IPS-15b (cell line): ENCODE measurements around the gene CCER1.

Experiments used
- H3K27me3 ChIP-seq: one replicate; pipeline ENCODE4 v1.6.1; 2013; ENCODE audit warnings: low read length; ENCODE audit not compliant: control insufficient read depth, insufficient read depth
- H3K36me3 ChIP-seq: one replicate; pipeline ENCODE4 v1.6.1; 2013; ENCODE audit warnings: low read length; ENCODE audit not compliant: control insufficient read depth, insufficient read depth
- H3K4me1 ChIP-seq: one replicate; pipeline ENCODE4 v1.6.1; 2013; ENCODE audit warnings: mild to moderate bottlenecking, low read length; ENCODE audit not compliant: control insufficient read depth, insufficient read depth
- H3K4me3 ChIP-seq: one replicate; pipeline ENCODE4 v1.5.1; 2013; ENCODE audit warnings: low read depth, low read length
- H3K9ac ChIP-seq: one replicate; pipeline ENCODE4 v1.6.1; 2013; ENCODE audit warnings: low read depth, mild to moderate bottlenecking, low read length
- H3K9me3 ChIP-seq: one replicate; pipeline ENCODE4 v1.6.1; 2013; ENCODE audit warnings: mild to moderate bottlenecking, low read length; ENCODE audit not compliant: control insufficient read depth, insufficient read depth

Gene CCER1

GRCh38 chr12:90916516-90916915 is 38.5 kb downstream of the CCER1 start:
- Histone ChIP-seq H3K9me3 (no peaks in the 10 kb centered on the region), H3K9ac (no peak overlapping the region), H3K27me3 (no peaks in the 10 kb centered on the region), H3K36me3 (no peaks in the 10 kb centered on the region), H3K4me1 (no peaks in the 10 kb centered on the region), H3K4me3 (no peak overlapping the region)

- H3K9me3 ChIP-seq, result no peaks in the 10 kb centered on the region
- no peaks in the 10 kb centered on the region for H3K4me1 ChIP-seq
- H3K36me3 ChIP-seq, result no peaks in the 10 kb centered on the region
- no peaks in the 10 kb centered on the region for H3K27me3 ChIP-seq
- H3K9ac ChIP-seq, result no peak overlapping the region
- H3K4me3 ChIP-seq, result no peak overlapping the region
Measured at GRCh38 chr12:90915353-90915752, 39.6 kb downstream of the CCER1 start.

- no peaks in the 10 kb centered on the region for H3K4me1 ChIP-seq
Measured at GRCh38 chr12:90910958-90911357, 44.0 kb downstream of the CCER1 start.

GRCh38 chr12:90909069-90909770 is 45.8 kb downstream of the CCER1 start:
- Histone ChIP-seq H3K4me1 (no peaks in the 10 kb centered on the region), H3K27me3 (no peaks in the 10 kb centered on the region), H3K9ac (no peak overlapping the region), H3K4me3 (no peak overlapping the region), H3K36me3 (no peaks in the 10 kb centered on the region), H3K9me3 (no peaks in the 10 kb centered on the region)

More at GRCh38 chr12:90910958-90911357, 44.0 kb downstream of the CCER1 start:
- H3K4me3 ChIP-seq, result no peak overlapping the region
- H3K9me3 ChIP-seq, result no peaks in the 10 kb centered on the region
- H3K9ac ChIP-seq, result no peak overlapping the region
- no peaks in the 10 kb centered on the region for H3K27me3 ChIP-seq
- H3K36me3 ChIP-seq, result no peaks in the 10 kb centered on the region

- H3K9ac ChIP-seq, result no peak overlapping the region
- H3K36me3 ChIP-seq, result no peaks in the 10 kb centered on the region
- no peaks in the 10 kb centered on the region for H3K4me1 ChIP-seq
- no peaks in the 10 kb centered on the region for H3K9me3 ChIP-seq
- H3K27me3 ChIP-seq, result no peaks in the 10 kb centered on the region
- no peak overlapping the region for H3K4me3 ChIP-seq
Measured at GRCh38 chr12:90908465-90908864, 46.5 kb downstream of the CCER1 start.

- Histone ChIP-seq H3K9me3 (no peaks in the 10 kb centered on the region), H3K27me3 (no peaks in the 10 kb centered on the region), H3K36me3 (no peaks in the 10 kb centered on the region), H3K4me3 (no peak overlapping the region), H3K4me1 (no peaks in the 10 kb centered on the region), H3K9ac (no peak overlapping the region)
Measured at GRCh38 chr12:90905691-90906370, 49.1 kb downstream of the CCER1 start.

GRCh38 chr12:90902596-90902995 is 52.4 kb downstream of the CCER1 start:
- Histone ChIP-seq H3K9ac (no peak overlapping the region), H3K4me3 (no peak overlapping the region), H3K9me3 (no peaks in the 10 kb centered on the region), H3K36me3 (no peaks in the 10 kb centered on the region), H3K27me3 (no peaks in the 10 kb centered on the region), H3K4me1 (no peaks in the 10 kb centered on the region)
